ENCODE measurements around the gene LHPP. TPM values are rescaled to one million over a fixed set of nuclear protein-coding genes. Genes with fewer than 3 reads are reported as not detected.

LHPP gene
- total and polyA plus RNA-seq, 10 donors: 16.8 to 36.8 (median 23.5) TPM

- H3K9me3 ChIP-seq: peaks cover 0 to 7% (median 0%) of the 10 kb centered on the region in 8 donors
- H3K4me3 ChIP-seq: no peak overlapping the region
- intact Hi-C loops (cut with DNase I; ENCODE audit: low total_unique reads): no loop called here
- no peak overlapping the region for H3K27ac ChIP-seq
- TF ChIP-seq POLR2AphosphoS5 (IDR thresholded peaks at IDR 0.05) (no peak), CTCF (IDR thresholded peaks at IDR 0.05 in 8 of 11, conservative IDR thresholded peaks at IDR 0.05 in 3 of 11) (no peak), POLR2A (IDR thresholded peaks at IDR 0.05) (no peak)
- WGBS, 5 donors: 93 to 95% (median 93%) methylated on average over 4 to 17 of the region's 17 CpGs
- H3K27me3 ChIP-seq (replicated peaks in 1 of 7): no peaks in the 10 kb centered on the region
- DNase-seq: peak; percentile 73
- H3K4me1 ChIP-seq: peaks cover 7 to 43% (median 9%) of the 10 kb centered on the region in 6 donors
- H3K36me3 ChIP-seq: no peaks in the 10 kb centered on the region
Measured at GRCh38 chr10:124593431-124593985, 131.9 kb downstream of the LHPP start.

- WGBS, 5 donors: 82 to 88% (median 86%) methylated on average over 6 of the region's 6 CpGs
- H3K36me3 ChIP-seq: no peaks in the 10 kb centered on the region
- peaks cover 0 to 7% (median 0%) of the 10 kb centered on the region in 8 donors for H3K9me3 ChIP-seq
- H3K27ac ChIP-seq: no peak overlapping the region
- H3K4me1 ChIP-seq: peaks cover 0 to 38% (median 2%) of the 10 kb centered on the region in 6 donors
- intact Hi-C loops (cut with DNase I; ENCODE audit: low total_unique reads): no loop called here
- no peak overlapping the region for H3K4me3 ChIP-seq
- no peaks in the 10 kb centered on the region for H3K27me3 ChIP-seq (replicated peaks in 1 of 7)
- no peak for DNase-seq
- TF ChIP-seq POLR2A (IDR thresholded peaks at IDR 0.05): no peak
- TF ChIP-seq POLR2AphosphoS5 (IDR thresholded peaks at IDR 0.05): no peak
- TF ChIP-seq CTCF (IDR thresholded peaks at IDR 0.05 in 8 of 11, conservative IDR thresholded peaks at IDR 0.05 in 3 of 11): no peak
Measured at GRCh38 chr10:124594240-124594639, 132.6 kb downstream of the LHPP start.

GRCh38 chr10:124595143-124595883, 133.7 kb downstream of the LHPP start:
- no peak overlapping the region for H3K4me3 ChIP-seq
- intact Hi-C loops (cut with DNase I; ENCODE audit: low total_unique reads): no loop called here
- WGBS, 5 donors: 89 to 92% (median 89%) methylated on average over 9 of the region's 9 CpGs
- H3K4me1 ChIP-seq: peaks cover 0 to 42% (median 7%) of the 10 kb centered on the region in 6 donors
- DNase-seq: peak; percentile 62
- no peaks in the 10 kb centered on the region for H3K27me3 ChIP-seq (replicated peaks in 1 of 7)
- H3K9me3 ChIP-seq: peaks cover 0 to 7% (median 0%) of the 10 kb centered on the region in 8 donors
- H3K27ac ChIP-seq: no peak overlapping the region
- no peaks in the 10 kb centered on the region for H3K36me3 ChIP-seq
- TF ChIP-seq POLR2A (IDR thresholded peaks at IDR 0.05) (no peak), CTCF (IDR thresholded peaks at IDR 0.05 in 8 of 11, conservative IDR thresholded peaks at IDR 0.05 in 3 of 11) (no peak), POLR2AphosphoS5 (IDR thresholded peaks at IDR 0.05) (no peak)

GRCh38 chr10:124596116-124596785, 134.6 kb downstream of the LHPP start:
- DNase-seq: peak; percentile 68
- H3K4me3 ChIP-seq: no peak overlapping the region
- no peaks in the 10 kb centered on the region for H3K36me3 ChIP-seq
- 80 to 87% (median 84%) methylated on average over 18 of the region's 18 CpGs for WGBS, 5 donors
- peaks cover 0 to 6% (median 0%) of the 10 kb centered on the region in 8 donors for H3K9me3 ChIP-seq
- TF ChIP-seq POLR2AphosphoS5 (IDR thresholded peaks at IDR 0.05): no peak
- TF ChIP-seq CTCF (IDR thresholded peaks at IDR 0.05 in 8 of 11, conservative IDR thresholded peaks at IDR 0.05 in 3 of 11): no peak
- TF ChIP-seq POLR2A (IDR thresholded peaks at IDR 0.05): no peak
- intact Hi-C loops (cut with DNase I; ENCODE audit: low total_unique reads): no loop called here
- no peak overlapping the region for H3K27ac ChIP-seq
- H3K4me1 ChIP-seq: peaks cover 0 to 52% (median 15%) of the 10 kb centered on the region in 6 donors
- no peaks in the 10 kb centered on the region for H3K27me3 ChIP-seq (replicated peaks in 1 of 7)

Data from spleen (tissue), 11 donors.